ENCODE measurements around the gene YY1AP1.
"Not testable (repeated sequence)": the region's sequence is repeated elsewhere in the genome, so short reads cannot be mapped to it uniquely, and the experiment has no call there.

Gene YY1AP1

DNA sequence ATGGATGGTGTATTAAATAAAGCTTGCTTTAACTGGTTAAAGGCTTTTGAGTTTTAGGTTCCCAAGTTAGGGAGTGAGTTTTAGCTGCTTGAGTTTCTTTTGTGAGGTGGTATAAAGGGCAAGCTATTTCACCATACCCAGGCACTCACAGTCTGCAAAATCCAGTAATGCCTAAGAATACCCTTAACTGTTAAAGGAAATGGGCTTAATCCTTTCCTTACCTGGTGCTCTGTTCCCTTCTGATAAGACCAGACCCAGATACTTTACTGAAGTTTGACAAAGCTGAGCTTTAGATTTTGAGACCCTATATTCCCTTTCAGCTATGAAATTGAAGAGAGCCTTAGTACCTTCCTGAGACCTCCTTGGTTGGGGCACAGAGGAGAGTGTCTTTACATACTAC is 48.2 kb downstream of the YY1AP1 start:
- Histone ChIP-seq H3K27ac (no peak overlapping the region), H2AFZ (no peak overlapping the region), H3K79me2 (no peaks in the 10 kb centered on the region), H3K4me3 (ENCODE audit: low read depth, low read length) (no peak overlapping the region), H3K4me1 (no peaks in the 10 kb centered on the region), H3K27me3 (ENCODE audit: control insufficient read depth, insufficient read depth, low read length) (no peaks in the 10 kb centered on the region), H3K9ac (no peak overlapping the region), H3K4me2 (ENCODE audit: low read length) (no peak overlapping the region), H3K9me3 (ENCODE audit: control insufficient read depth, low read length) (no peaks in the 10 kb centered on the region), H3K36me3 (ENCODE audit: control insufficient read depth, insufficient read depth, low read length) (no peaks in the 10 kb centered on the region)
- TF ChIP-seq CTCF (IDR thresholded peaks at IDR 0.05): no peak

- H3K4me1 ChIP-seq: no peaks in the 10 kb centered on the region
- H3K36me3 ChIP-seq (ENCODE audit: control insufficient read depth, insufficient read depth, low read length): no peaks in the 10 kb centered on the region
- H3K9ac ChIP-seq: no peak overlapping the region
Measured at GRCh38 chr1:155636397-155637153, 52.0 kb downstream of the YY1AP1 start.

GRCh38 chr1:155626428-155626827 is 62.1 kb downstream of the YY1AP1 start:
- not testable (repeated sequence) for H3K27me3 ChIP-seq (ENCODE audit: control insufficient read depth, insufficient read depth, low read length); H3K36me3 ChIP-seq (ENCODE audit: control insufficient read depth, insufficient read depth, low read length); H2AFZ ChIP-seq; H3K9ac ChIP-seq; H3K79me2 ChIP-seq; H3K4me3 ChIP-seq (ENCODE audit: low read depth, low read length); H3K4me2 ChIP-seq (ENCODE audit: low read length); H3K4me1 ChIP-seq; H3K9me3 ChIP-seq (ENCODE audit: control insufficient read depth, low read length); H3K27ac ChIP-seq

More at GRCh38 chr1:155636397-155637153, 52.0 kb downstream of the YY1AP1 start:
- Histone ChIP-seq H3K4me3 (ENCODE audit: low read depth, low read length) (no peak overlapping the region), H2AFZ (no peak overlapping the region), H3K79me2 (no peaks in the 10 kb centered on the region), H3K9me3 (ENCODE audit: control insufficient read depth, low read length) (no peaks in the 10 kb centered on the region), H3K4me2 (ENCODE audit: low read length) (no peak overlapping the region), H3K27ac (no peak overlapping the region), H3K27me3 (ENCODE audit: control insufficient read depth, insufficient read depth, low read length) (no peaks in the 10 kb centered on the region)
- TF ChIP-seq CTCF (IDR thresholded peaks at IDR 0.05): no peak

GRCh38 chr1:155623357-155623756 is 65.2 kb downstream of the YY1AP1 start:
- no peak overlapping the region for H3K4me2 ChIP-seq (ENCODE audit: low read length)
- no peaks in the 10 kb centered on the region for H3K36me3 ChIP-seq (ENCODE audit: control insufficient read depth, insufficient read depth, low read length)
- H3K9me3 ChIP-seq (ENCODE audit: control insufficient read depth, low read length): no peaks in the 10 kb centered on the region
- H3K27me3 ChIP-seq (ENCODE audit: control insufficient read depth, insufficient read depth, low read length): no peaks in the 10 kb centered on the region
- no peak overlapping the region for H3K27ac ChIP-seq
- no peak for TF ChIP-seq CTCF (IDR thresholded peaks at IDR 0.05)
- no peaks in the 10 kb centered on the region for H3K4me1 ChIP-seq
- no peak overlapping the region for H3K9ac ChIP-seq
- H3K4me3 ChIP-seq (ENCODE audit: low read depth, low read length): no peak overlapping the region
- no peaks in the 10 kb centered on the region for H3K79me2 ChIP-seq
- no peak overlapping the region for H2AFZ ChIP-seq

GRCh38 chr1:155622191-155622590 is 66.4 kb downstream of the YY1AP1 start:
- H3K36me3 ChIP-seq (ENCODE audit: control insufficient read depth, insufficient read depth, low read length): no peaks in the 10 kb centered on the region
- no peak overlapping the region for H3K27ac ChIP-seq
- no peak overlapping the region for H3K4me2 ChIP-seq (ENCODE audit: low read length)
- no peaks in the 10 kb centered on the region for H3K4me1 ChIP-seq
- H3K79me2 ChIP-seq: no peaks in the 10 kb centered on the region
- TF ChIP-seq CTCF (IDR thresholded peaks at IDR 0.05): no peak
- H3K9ac ChIP-seq: no peak overlapping the region
- no peaks in the 10 kb centered on the region for H3K9me3 ChIP-seq (ENCODE audit: control insufficient read depth, low read length)
- H2AFZ ChIP-seq: no peak overlapping the region
- no peak overlapping the region for H3K4me3 ChIP-seq (ENCODE audit: low read depth, low read length)
- H3K27me3 ChIP-seq (ENCODE audit: control insufficient read depth, insufficient read depth, low read length): no peaks in the 10 kb centered on the region

- H2AFZ ChIP-seq; H3K9me3 ChIP-seq (ENCODE audit: control insufficient read depth, low read length); H3K4me1 ChIP-seq; H3K27ac ChIP-seq; H3K36me3 ChIP-seq (ENCODE audit: control insufficient read depth, insufficient read depth, low read length); H3K9ac ChIP-seq; H3K4me3 ChIP-seq (ENCODE audit: low read depth, low read length); H3K27me3 ChIP-seq (ENCODE audit: control insufficient read depth, insufficient read depth, low read length); H3K4me2 ChIP-seq (ENCODE audit: low read length); H3K79me2 ChIP-seq: not testable (repeated sequence)
Measured at GRCh38 chr1:155613226-155613625, 75.3 kb downstream of the YY1AP1 start.

DNA sequence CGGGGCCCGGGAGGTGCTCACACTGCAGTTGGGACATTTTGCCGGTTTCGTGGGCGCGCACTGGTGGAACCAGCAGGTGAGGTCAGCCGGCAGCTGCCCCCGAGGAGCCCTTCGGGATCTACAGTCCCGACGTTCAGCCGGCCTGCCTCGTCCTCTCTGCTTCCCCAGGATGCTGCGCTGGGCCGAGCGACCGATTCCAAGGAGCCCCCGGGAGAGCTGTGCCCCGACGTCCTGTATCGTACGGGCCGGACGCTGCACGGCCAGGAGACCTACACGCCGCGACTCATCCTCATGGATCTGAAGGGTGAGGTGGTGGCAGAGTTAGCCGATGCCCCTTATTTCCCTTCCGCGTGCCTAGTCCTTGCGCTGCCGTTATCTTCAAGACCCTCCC is 78.3 kb downstream of the YY1AP1 start:
- H3K4me2 ChIP-seq (ENCODE audit: low read length); H3K4me1 ChIP-seq; H3K9me3 ChIP-seq (ENCODE audit: control insufficient read depth, low read length); H3K36me3 ChIP-seq (ENCODE audit: control insufficient read depth, insufficient read depth, low read length); H3K79me2 ChIP-seq; H3K27me3 ChIP-seq (ENCODE audit: control insufficient read depth, insufficient read depth, low read length); H3K27ac ChIP-seq; H2AFZ ChIP-seq; H3K9ac ChIP-seq: not testable (repeated sequence)
- peak overlapping the region; percentile 83 for H3K4me3 ChIP-seq (ENCODE audit: low read depth, low read length)
